WI38 (cell line): ENCODE measurements around the gene IFITM5.
"Not testable (repeated sequence)": the region's sequence is repeated elsewhere in the genome, so short reads cannot be mapped to it uniquely, and the experiment has no call there.

Source experiments
- H3K4me3 ChIP-seq: 2 replicates; pipeline ENCODE4 v1.5.1; 2011; ENCODE audit warnings: low read depth, mild to moderate bottlenecking, control low read depth, low read length
- TF ChIP-seq, protein P1 (sequence below): IDR thresholded peaks from 2 replicates; pipeline ENCODE4 v1.5.1; 2012; ENCODE audit warnings: low read depth, mild to moderate bottlenecking, control low read depth, low read length

Gene IFITM5

DNA sequence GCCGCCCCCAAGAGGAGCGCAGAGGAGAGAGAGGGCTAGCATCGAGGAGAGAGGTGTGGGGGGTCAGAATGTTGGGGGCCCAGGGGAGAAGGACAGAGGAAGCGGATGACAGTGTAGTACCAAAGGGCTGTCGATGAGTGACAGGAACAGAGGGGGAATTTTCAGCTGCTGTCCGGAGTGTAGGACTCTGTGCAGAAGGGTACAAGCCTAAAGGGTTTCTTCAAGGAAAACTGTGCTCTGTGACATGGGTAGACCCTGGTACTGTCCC lies 26.5 kb downstream of the IFITM5 start:
- TF ChIP-seq, protein P1, sequence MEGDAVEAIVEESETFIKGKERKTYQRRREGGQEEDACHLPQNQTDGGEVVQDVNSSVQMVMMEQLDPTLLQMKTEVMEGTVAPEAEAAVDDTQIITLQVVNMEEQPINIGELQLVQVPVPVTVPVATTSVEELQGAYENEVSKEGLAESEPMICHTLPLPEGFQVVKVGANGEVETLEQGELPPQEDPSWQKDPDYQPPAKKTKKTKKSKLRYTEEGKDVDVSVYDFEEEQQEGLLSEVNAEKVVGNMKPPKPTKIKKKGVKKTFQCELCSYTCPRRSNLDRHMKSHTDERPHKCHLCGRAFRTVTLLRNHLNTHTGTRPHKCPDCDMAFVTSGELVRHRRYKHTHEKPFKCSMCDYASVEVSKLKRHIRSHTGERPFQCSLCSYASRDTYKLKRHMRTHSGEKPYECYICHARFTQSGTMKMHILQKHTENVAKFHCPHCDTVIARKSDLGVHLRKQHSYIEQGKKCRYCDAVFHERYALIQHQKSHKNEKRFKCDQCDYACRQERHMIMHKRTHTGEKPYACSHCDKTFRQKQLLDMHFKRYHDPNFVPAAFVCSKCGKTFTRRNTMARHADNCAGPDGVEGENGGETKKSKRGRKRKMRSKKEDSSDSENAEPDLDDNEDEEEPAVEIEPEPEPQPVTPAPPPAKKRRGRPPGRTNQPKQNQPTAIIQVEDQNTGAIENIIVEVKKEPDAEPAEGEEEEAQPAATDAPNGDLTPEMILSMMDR = no peak
- no peak overlapping the region for H3K4me3 ChIP-seq

DNA sequence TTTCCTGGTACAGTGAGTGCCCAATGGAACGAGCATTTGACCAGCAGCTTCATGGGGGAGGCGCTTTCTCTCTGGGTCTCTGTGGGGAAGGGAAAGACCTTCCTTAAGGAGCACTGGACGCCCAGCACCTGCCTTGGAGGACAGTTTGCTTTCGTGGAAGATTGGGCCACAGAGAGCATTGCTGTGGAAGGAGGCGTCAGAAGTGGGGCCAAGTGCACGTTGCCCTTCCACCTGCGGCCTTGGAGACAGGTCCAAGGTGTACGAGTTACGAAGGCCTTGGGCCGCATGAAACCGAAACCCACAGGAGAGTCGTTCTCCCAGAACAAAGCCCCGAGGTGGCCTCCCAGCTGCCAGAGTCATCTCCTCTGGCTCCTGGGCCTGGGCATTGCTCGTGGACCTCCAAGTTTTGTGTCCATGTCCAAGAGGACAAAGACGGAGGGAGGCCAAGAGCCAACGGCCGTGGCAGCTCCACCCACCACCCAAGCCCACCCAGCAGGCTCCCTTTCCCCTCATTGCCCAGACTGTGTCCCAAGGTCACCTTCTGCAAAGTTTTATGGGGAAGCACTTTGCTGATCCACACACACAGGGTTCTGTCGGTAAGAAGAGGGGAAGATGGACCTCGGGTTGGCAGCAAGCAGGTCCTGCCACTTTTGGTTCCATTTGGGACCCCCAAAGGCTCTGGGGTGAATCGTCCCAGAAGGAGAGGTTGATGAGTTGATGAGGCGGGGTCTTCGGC lies 27.0 kb downstream of the IFITM5 start:
- TF ChIP-seq, protein P1 = no peak

DNA sequence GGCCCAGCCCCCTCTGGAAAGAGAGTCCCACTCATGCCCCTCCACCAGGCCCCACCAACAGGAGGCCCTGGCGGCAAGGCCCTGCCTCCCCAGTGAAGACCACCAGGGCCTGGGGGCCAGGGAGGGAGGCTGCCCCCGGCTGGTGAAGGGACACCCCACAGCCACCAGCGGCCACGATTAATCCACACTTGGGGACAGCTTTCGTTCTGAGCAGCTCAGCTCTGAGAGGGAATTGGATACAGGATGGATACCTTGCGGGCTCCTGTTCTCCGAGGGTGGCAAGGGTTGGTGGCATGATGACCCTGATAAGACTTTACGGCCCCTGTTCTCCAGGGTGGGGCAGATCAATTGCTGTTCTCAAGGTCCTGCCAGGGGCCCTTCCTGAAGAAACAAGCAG lies 28.0 kb downstream of the IFITM5 start:
- TF ChIP-seq, protein P1 = no peak
- H3K4me3 ChIP-seq = no peak overlapping the region

More for the DNA sequence above, 27.0 kb downstream of the IFITM5 start:
- no peak overlapping the region for H3K4me3 ChIP-seq

DNA sequence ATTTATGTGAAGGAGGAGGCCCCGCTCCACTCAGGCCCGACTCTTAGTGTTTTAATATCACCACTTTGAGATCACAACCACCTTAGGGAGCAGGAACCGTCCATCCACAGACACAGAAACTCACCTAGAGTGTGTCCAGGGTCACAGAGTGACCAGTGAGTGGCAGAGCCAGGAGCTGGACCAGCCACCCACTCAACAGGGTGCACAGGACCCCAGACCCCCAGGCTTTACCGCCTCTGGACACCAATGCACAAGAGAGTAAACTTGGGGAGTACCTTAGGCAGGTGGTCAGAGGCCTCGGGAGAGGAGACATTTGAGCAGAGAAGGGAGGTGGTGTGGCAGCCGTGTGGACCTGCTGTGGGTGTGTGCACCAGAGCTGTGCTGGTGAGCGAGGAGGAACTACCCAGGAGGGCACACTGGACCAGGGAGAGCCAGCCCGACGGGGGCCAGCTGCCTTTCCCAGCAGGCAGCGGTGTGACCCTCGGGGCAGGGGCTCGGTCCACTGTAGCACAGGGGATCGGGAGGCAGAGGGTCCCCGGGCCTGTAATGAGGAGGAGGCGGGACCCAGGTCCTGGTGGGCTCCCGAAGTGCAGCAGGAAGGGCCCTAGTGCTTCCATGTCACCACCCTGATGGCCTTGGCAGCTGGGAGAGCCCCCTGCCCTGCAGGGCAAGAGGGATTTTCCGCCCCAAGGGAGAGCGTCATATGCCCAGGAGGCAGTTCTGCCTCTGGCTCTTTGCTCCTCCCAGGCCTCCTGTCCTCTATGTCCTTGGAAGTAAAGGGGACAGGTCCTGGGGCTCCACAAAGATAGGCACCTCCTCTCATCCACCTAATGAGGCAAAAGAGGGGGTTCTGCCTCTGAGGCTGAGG lies 28.6 kb downstream of the IFITM5 start:
- no peak overlapping the region for H3K4me3 ChIP-seq
- TF ChIP-seq, protein P1 = no peak

DNA sequence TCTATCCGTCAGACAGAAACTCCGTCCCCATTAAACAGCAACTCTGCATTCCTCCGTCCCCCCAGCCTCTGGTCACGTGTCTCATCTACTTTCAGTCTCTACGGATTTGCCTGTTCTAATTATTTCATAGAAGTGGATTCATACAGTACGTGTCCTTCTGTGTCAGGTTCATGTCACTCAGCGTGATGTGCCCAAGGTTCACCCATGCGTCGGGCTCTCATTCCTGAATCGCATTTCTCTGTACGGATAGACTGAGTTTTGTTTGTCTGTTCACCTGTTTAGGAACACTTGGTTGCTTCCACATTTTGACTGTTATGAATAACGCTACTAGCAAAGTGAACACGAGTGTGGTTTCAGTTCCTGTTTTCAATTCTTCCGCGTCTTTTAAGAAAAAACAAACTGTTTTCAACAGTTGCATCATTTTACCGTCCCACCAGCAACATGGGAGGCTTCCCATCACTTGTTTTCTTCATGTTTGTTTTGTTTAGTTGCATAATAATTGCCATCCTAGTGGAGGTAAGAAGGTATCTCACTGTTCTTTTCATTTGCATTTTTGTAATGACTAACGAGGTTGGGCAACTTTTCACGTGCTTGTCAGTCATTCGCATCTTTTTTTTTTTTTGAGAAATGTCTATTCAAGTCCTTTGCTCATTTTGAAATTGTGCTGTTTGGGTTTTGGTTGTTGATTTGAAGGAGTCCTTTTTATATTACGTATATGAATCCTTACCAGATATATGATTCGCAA lies 30.0 kb downstream of the IFITM5 start:
- TF ChIP-seq, protein P1 = no peak
- H3K4me3 ChIP-seq = no peak overlapping the region

DNA sequence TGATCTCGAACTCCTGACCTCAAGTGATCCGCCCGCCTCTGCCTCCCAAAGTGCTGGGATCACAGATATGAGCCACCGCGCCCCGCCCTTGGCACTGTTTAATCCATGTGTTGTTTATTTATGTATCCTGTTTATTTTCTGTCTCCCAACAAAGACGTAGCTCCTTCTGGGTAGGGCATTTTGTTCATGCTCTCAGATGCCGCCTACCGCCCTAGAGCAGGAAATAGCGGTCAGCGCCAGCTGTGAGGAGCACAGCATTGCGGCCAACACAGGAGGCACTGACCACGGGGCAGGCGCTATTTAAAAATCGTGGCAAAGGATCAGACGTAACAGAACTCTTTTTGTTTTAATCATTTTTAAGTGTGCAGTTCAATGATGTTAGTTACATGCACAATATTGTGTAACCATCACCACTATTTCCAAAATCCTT lies 30.6 kb downstream of the IFITM5 start:
- not testable (repeated sequence) for H3K4me3 ChIP-seq

DNA sequence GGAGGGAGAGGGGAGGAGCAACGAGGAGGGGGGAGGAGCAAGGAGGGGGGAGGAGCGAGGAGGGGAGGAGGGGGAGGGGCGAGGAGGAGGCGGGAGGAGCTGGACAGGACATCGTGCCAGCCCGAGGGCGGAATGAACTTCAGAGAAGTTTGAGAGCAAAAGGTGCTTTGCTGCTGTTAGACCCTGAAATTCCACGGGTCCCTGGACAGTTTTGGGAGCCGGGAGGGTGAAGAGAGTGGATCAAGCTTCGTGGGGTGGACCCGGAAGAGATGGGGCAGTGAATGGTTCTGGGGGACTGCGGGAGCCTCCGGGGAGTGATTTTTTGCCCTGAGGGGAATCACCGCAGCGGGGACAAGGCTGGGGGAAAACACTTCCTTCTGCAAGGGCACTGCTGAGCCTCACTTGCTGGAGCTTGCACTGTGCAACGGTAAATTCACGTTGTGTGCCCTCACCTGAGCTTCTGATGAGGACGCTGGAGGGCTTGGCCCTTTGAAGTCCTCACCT lies 31.8 kb downstream of the IFITM5 start:
- H3K4me3 ChIP-seq = no peak overlapping the region
- TF ChIP-seq, protein P1 = no peak
